Neutrophil (primary cell): ENCODE measurements around the gene KCNQ5.

Source experiments
- H3K27ac ChIP-seq: fragments of 200-600 bp; sonication (generic); 2 replicates; pipeline ENCODE4 v1.5.1; 2016; ENCODE audit warnings: mild to moderate bottlenecking, moderate library complexity
- H3K27me3 ChIP-seq: fragments of 200-600 bp; sonication (generic); 2 replicates; pipeline ENCODE4 v1.6.0; 2016; ENCODE audit warnings: mild to moderate bottlenecking
- H3K36me3 ChIP-seq: fragments of 200-600 bp; sonication (generic); 2 replicates; pipeline ENCODE4 v1.5.1; 2017
- H3K4me1 ChIP-seq, 2 experiments: fragments of 200-600 bp in 1 of 2; sonication (generic) in 1 of 2; 1 replicate in 1 of 2; 2 replicates in 1 of 2; pipeline versions ENCODE4 v1.5.1 to v1.6.1; 2013 to 2016; ENCODE audit warnings: low read depth in 1 of 2, low read length in 1 of 2, mild to moderate bottlenecking in 1 of 2, moderate library complexity in 1 of 2; ENCODE audit not compliant: control insufficient read depth in 1 of 2, insufficient read depth in 1 of 2
- H3K4me3 ChIP-seq, 2 experiments: fragments of 200-600 bp in 1 of 2; sonication (generic) in 1 of 2; 1 replicate in 1 of 2; 2 replicates in 1 of 2; pipeline ENCODE4 v1.5.1; 2013 to 2016; ENCODE audit warnings: low read depth in 1 of 2, low read length in 1 of 2, mild to moderate bottlenecking in 1 of 2, moderate library complexity in 1 of 2
- H3K9me3 ChIP-seq: fragments of 200-600 bp; sonication (generic); 2 replicates; pipeline ENCODE4 v1.5.1; 2016
- CTCF ChIP-seq: fragments of 200-600 bp; sonication (generic); IDR thresholded peaks from 2 replicates; pipeline ENCODE4 v1.5.1; 2016; ENCODE audit warnings: antibody characterized with exemption

The KCNQ5 gene

GRCh38 chr6:73169111-73169510 lies 547.2 kb downstream of the KCNQ5 start:
- no peak for TF ChIP-seq CTCF
- no peaks in the 10 kb centered on the region for H3K4me1 ChIP-seq
- H3K27ac ChIP-seq, result no peak overlapping the region
- H3K27me3 ChIP-seq, result no peaks in the 10 kb centered on the region
- H3K4me3 ChIP-seq, result no peak overlapping the region
- H3K36me3 ChIP-seq, result no peaks in the 10 kb centered on the region
- H3K9me3 ChIP-seq, result no peaks in the 10 kb centered on the region

DNA sequence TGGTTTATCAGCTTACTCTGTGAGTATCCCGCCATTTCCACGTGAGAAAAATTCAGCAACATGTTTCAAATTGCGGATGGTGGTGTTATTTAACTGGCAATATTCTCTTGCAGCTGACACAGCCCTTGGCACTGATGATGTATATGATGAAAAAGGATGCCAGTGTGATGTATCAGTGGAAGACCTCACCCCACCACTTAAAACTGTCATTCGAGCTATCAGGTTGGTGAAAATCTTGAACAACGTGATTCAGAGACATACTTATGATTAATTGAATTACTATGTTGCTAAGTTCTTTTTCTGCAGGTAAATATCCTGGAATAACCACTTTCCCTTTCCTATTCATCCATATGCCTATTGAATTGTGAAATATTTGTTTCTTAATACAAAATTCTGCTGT lies 547.8 kb downstream of the KCNQ5 start:
- no peak for TF ChIP-seq CTCF
- H3K27me3 ChIP-seq, result no peaks in the 10 kb centered on the region
- no peak overlapping the region for H3K27ac ChIP-seq
- H3K4me1 ChIP-seq, result no peaks in the 10 kb centered on the region
- no peaks in the 10 kb centered on the region for H3K9me3 ChIP-seq
- no peak overlapping the region for H3K4me3 ChIP-seq
- H3K36me3 ChIP-seq, result no peaks in the 10 kb centered on the region

DNA sequence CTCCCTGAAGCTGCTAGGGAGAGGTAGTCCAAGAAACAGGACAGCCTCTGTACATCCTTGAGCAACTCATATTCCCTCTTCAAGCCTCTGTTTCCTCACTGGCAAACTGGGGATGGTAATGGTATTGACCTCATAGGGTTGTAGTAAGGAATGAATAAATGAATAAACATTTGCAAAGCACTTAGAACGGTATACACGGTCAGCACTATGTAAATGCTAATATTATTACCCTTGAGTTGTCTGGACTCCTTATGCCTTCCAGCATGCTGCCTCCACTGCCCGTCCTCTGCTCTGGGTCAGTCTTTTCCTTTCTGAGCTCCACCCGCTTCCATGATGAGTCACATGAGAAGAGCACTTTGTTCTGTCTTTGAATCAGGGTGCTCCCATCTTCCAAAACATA lies 552.8 kb downstream of the KCNQ5 start:
- Histone ChIP-seq H3K9me3 (no peaks in the 10 kb centered on the region), H3K4me3 (no peak overlapping the region), H3K4me1 (no peaks in the 10 kb centered on the region), H3K36me3 (no peaks in the 10 kb centered on the region), H3K27me3 (no peaks in the 10 kb centered on the region), H3K27ac (no peak overlapping the region)
- no peak for TF ChIP-seq CTCF

- H3K27me3 ChIP-seq, result no peaks in the 10 kb centered on the region
- no peaks in the 10 kb centered on the region for H3K36me3 ChIP-seq
- H3K27ac ChIP-seq, result no peak overlapping the region
- no peaks in the 10 kb centered on the region for H3K9me3 ChIP-seq
- no peak overlapping the region for H3K4me3 ChIP-seq
- no peaks in the 10 kb centered on the region for H3K4me1 ChIP-seq
- TF ChIP-seq CTCF, result no peak
Observed at GRCh38 chr6:73176057-73176456, 554.2 kb downstream of the KCNQ5 start.

GRCh38 chr6:73177221-73177944 lies 555.5 kb downstream of the KCNQ5 start:
- Histone ChIP-seq H3K27me3 (no peaks in the 10 kb centered on the region), H3K36me3 (no peaks in the 10 kb centered on the region), H3K9me3 (no peaks in the 10 kb centered on the region), H3K27ac (no peak overlapping the region), H3K4me3 (no peak overlapping the region), H3K4me1 (no peaks in the 10 kb centered on the region)
- no peak for TF ChIP-seq CTCF
